K562 (cell line): ENCODE data around the gene NTN1. TPM values are rescaled to one million over a fixed set of nuclear protein-coding genes. Genes with fewer than 3 reads are reported as not detected.

Source experiments
- ATAC-seq: fragments of 200-7000 bp; cut with Tn5 transposase; 3 replicates; pipeline ENCODE4 v1.9.1; 2020; ENCODE audit warnings: moderate library complexity
- BruUV-seq: library from RNA; stranded (reverse); fragments of 400-500 nt; replicated peaks from 2 replicates; lab custom pipeline; 2021; lab: Mats Ljungman, UMichigan
- CTCF ChIA-PET: fragments of 300-600 bp; formaldehyde crosslinking; extraction: SDS; loops from one replicate; lab custom pipeline; 2021; ENCODE audit warnings: low intra/inter-chr PET ratio; lab: Yijun Ruan, JAX
- POLR2A ChIA-PET: fragments of 300-600, 350-650 bp; sonication (Branson Sonifier 250); formaldehyde crosslinking; extraction: SDS; loops from one replicate; lab custom pipeline; 2021; ENCODE audit warnings: antibody characterized with exemption, inconsistent platforms; lab: Yijun Ruan, JAX
- DNase-seq, 4 experiments: peaks; one replicate each; pipeline versions ENCODE4 v3.0.0 to v3.0.0-alpha.2; 2011 to 2018; ENCODE audit warnings: low spot score in 3 of 4, mixed read lengths in 3 of 4; ENCODE audit errors: extremely low read depth in 1 of 4
- FAIRE-seq: peaks from 2 replicates; lab custom pipeline; 2011; peaks lifted over from hg19 to GRCh38; lab: Jason Lieb, UNC
- H2AFZ ChIP-seq: 2 replicates; pipeline ENCODE4 v1.6.0; 2011; ENCODE audit warnings: low read depth, low read length, control low read depth, inconsistent platforms
- H3K27ac ChIP-seq: fragments of 200-600 bp; 3 replicates; pipeline ENCODE4 v1.8.0; 2011; ENCODE audit warnings: low read depth, mild to moderate bottlenecking, control low read depth, inconsistent platforms, low read length, moderate library complexity, mixed read lengths; ENCODE audit errors: extremely low read depth
- H3K27me3 ChIP-seq, 2 experiments: fragments of 300-600 bp in 1 of 2; 2 replicates in 1 of 2; 3 replicates in 1 of 2; pipeline versions ENCODE4 v1.6.0 to v1.8.0; 2011; ENCODE audit warnings: inconsistent platforms in 2 of 2, low read length in 2 of 2, mild to moderate bottlenecking in 1 of 2, mixed read lengths in 1 of 2, moderate library complexity in 1 of 2; ENCODE audit not compliant: control insufficient read depth in 2 of 2, insufficient read depth in 2 of 2
- H3K36me3 ChIP-seq: fragments of 300-600 bp; 3 replicates; pipeline ENCODE4 v1.8.0; 2011; ENCODE audit warnings: mild to moderate bottlenecking, low read length, inconsistent platforms; ENCODE audit not compliant: control insufficient read depth, insufficient read depth
- H3K4me1 ChIP-seq, 2 experiments: fragments of 200-600 bp in 1 of 2; replicated peaks in 1 of 2; 2 replicates in 1 of 2; 3 replicates in 1 of 2; pipeline versions ENCODE4 v1.5.1 to v1.8.0; 2011; ENCODE audit warnings: inconsistent platforms in 2 of 2, low read length in 2 of 2, mild to moderate bottlenecking in 1 of 2, mixed read lengths in 1 of 2, moderate library complexity in 1 of 2; ENCODE audit not compliant: control insufficient read depth in 2 of 2, insufficient read depth in 2 of 2
- H3K4me2 ChIP-seq: 2 replicates; pipeline ENCODE4 v1.6.1; 2011; ENCODE audit warnings: low read length, control low read depth, inconsistent platforms, mixed read lengths; ENCODE audit not compliant: insufficient read depth
- H3K4me3 ChIP-seq: fragments of 200-600 bp; sonication (generic), shearing (Covaris generic); 2 replicates; pipeline ENCODE4 v1.5.1; 2016; ENCODE audit warnings: control low read depth, inconsistent platforms
- H3K79me2 ChIP-seq: fragments of 200-600 bp; 3 replicates; pipeline ENCODE4 v1.8.0; 2011; ENCODE audit warnings: low read length, inconsistent platforms; ENCODE audit not compliant: control insufficient read depth, insufficient read depth
- H3K9ac ChIP-seq, 2 experiments: 2 replicates each; pipeline versions ENCODE4 v1.6.0 to v1.6.1; 2011; ENCODE audit warnings: low read depth in 2 of 2, low read length in 2 of 2, control low read depth in 1 of 2, inconsistent platforms in 1 of 2, mild to moderate bottlenecking in 1 of 2, mixed read lengths in 1 of 2; ENCODE audit not compliant: insufficient read depth in 1 of 2
- H3K9me1 ChIP-seq: one replicate; pipeline ENCODE4 v1.6.0; 2011; ENCODE audit warnings: inconsistent platforms, mild to moderate bottlenecking, low read length, moderate library complexity; ENCODE audit not compliant: control insufficient read depth, insufficient read depth
- H3K9me3 ChIP-seq: replicated peaks from 2 replicates; pipeline ENCODE4 v1.5.1; 2011; ENCODE audit warnings: low read depth, low read length, inconsistent platforms; ENCODE audit not compliant: control insufficient read depth, insufficient read depth
- H4K20me1 ChIP-seq: replicated peaks from 2 replicates; pipeline ENCODE4 v1.6.1; 2011; ENCODE audit warnings: low read length, inconsistent platforms, mixed read lengths; ENCODE audit not compliant: control insufficient read depth, insufficient read depth
- CBX1 ChIP-seq: sonication (generic); IDR thresholded peaks from 2 replicates; pipeline ENCODE4 v1.6.1; 2016; ENCODE audit warnings: antibody characterized with exemption, low read depth, mild to moderate bottlenecking
- FOXP4 ChIP-seq: sonication (generic); formaldehyde crosslinking; IDR thresholded peaks from 2 replicates; pipeline ENCODE4 v1.8.0; 2022; ENCODE audit warnings: mild to moderate bottlenecking, missing genetic modification reagents, borderline replicate concordance
- HEY1 ChIP-seq: fragments of 250-450 bp; sonication (Bioruptor Pico); IDR thresholded peaks from 2 replicates; pipeline ENCODE4 v1.5.0; 2020; ENCODE audit warnings: mild to moderate bottlenecking, moderate library complexity, borderline replicate concordance
- HMG20B ChIP-seq: fragments of 250-450 bp; sonication (Bioruptor Pico); IDR thresholded peaks from 2 replicates; pipeline ENCODE4 v1.5.0; 2021; ENCODE audit warnings: mild to moderate bottlenecking
- NFXL1 ChIP-seq: fragments of 450-650 bp; formaldehyde crosslinking; IDR thresholded peaks from 2 replicates; pipeline ENCODE4 v1.4.0; 2021; ENCODE audit warnings: mild to moderate bottlenecking
- SNIP1 ChIP-seq: fragments of 450-650 bp; IDR thresholded peaks from 2 replicates; pipeline ENCODE4 v1.7.1; 2017; ENCODE audit warnings: low read depth, mild to moderate bottlenecking
- WGBS: fragments of 100-300 bp; shearing (Covaris generic); methylation state at CpG from one replicate; pipeline ENCODE4 v1.1.6; 2016; ENCODE audit warnings: low coverage, mixed read lengths; ENCODE audit not compliant: insufficient coverage; ENCODE audit errors: missing lambda C conversion rate; 5-methylcytosine and 5-hydroxymethylcytosine counted together
- in situ Hi-C: fragments of 300-500 bp; cut with MboI; formaldehyde crosslinking; loops from 4 replicates; pipeline ENCODE4 v1.15.0; 2018; ENCODE audit warnings: inconsistent platforms, mixed read lengths
- intact Hi-C: fragments of 100-400 bp; cut with micrococcal nuclease; formaldehyde crosslinking; loops from 2 replicates; pipeline ENCODE4 v1.14.2; 2022
- polyA plus RNA-seq, 8 experiments: library from polyadenylated mRNA; depleted of rRNA in 4 of 8; stranded (reverse) in 5 of 8; unstranded in 3 of 8; fragments of >200 nt; fragmentation: Nextera tagmentation in 2 of 8; fragmentation: Illumina TruSeq in 1 of 8; extraction: Ambion mirVana in 2 of 8; extraction: Trizol in 1 of 8; gene quantifications; 2 replicates each; pipeline versions ENCODE4 v1.2.1 to v1.2.3, GENCODE V29; 2011 to 2014; ENCODE audit warnings: inconsistent platforms in 1 of 8, missing spikeins in 1 of 8
- total RNA-seq, 7 experiments: library from RNA; depleted of rRNA in 6 of 7; stranded (reverse); fragments of >200 nt in 6 of 7; fragmentation: Illumina TruSeq in 2 of 7; extraction: Trizol in 2 of 7; gene quantifications; 2 replicates each; pipeline versions ENCODE4 v1.2.1 to v1.2.3, GENCODE V29; 2011 to 2021; ENCODE audit warnings: low replicate concordance in 1 of 7

NTN1 gene
- total and polyA plus RNA-seq, 9 of the 15 experiments (the other 6 are each of a cell fraction or from before 2014, with no cell fraction given), result 0.02 TPM; not detected in 8

DNA sequence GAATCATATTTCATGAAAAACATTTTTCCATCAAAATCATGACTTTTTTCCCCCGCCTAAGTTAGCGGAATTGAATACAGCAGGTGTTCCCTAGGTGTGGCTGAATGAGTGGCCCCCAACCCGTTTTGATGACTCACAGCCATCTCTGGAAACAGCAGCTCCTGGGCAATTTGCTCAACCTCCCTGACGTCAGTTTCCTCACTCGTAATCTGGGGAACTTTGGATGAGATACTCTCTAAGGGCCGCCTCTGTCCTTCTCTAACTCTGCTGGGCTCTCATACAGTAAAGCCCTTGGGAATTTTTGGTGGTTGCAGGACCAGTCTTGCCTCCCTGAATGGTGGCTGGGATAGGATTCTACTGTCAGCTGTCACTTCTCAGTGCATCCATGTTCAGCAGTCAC lies 11.6 kb upstream of the NTN1 start (continued):
- no peak for TF ChIP-seq FOXP4
- TF ChIP-seq CBX1, result no peak

- intact Hi-C loops (no loop called here), in situ Hi-C loops (no loop called here)
- ChIA-PET POLR2A (no interaction called here), CTCF (no interaction called here)
- ATAC-seq (no peak), FAIRE-seq (no peak), DNase-seq (no peak)
- Histone ChIP-seq H4K20me1 (no peaks in the 10 kb centered on the region), H3K4me3 (no peak overlapping the region), H3K27ac (no peak overlapping the region), H2AFZ (no peak overlapping the region), H3K27me3 (no peaks in the 10 kb centered on the region; a peak in 1 of 5 replicates), H3K4me1 (no peaks in the 10 kb centered on the region), H3K4me2 (no peak overlapping the region), H3K79me2 (no peaks in the 10 kb centered on the region), H3K36me3 (no peaks in the 10 kb centered on the region), H3K9me3 (no peaks in the 10 kb centered on the region), H3K9ac (no peak overlapping the region), H3K9me1 (no peaks in the 10 kb centered on the region)
- TF ChIP-seq HMG20B (no peak), HEY1 (CRISPR knock-in tag) (no peak), NFXL1 (CRISPR knock-in tag) (no peak), SNIP1 (no peak)
- WGBS, result 0% methylated on average over 6 of the region's 7 CpGs
- BruUV-seq, result no TSS peak
Measured at GRCh38 chr17:9011001-9011400, 10.3 kb upstream of the NTN1 start.
